Astrocyte of the cerebellum (primary cell): ENCODE results near the gene WDR5.
A peak's percentile ranks its signal among the peaks of the same experiment; 100 is the strongest.

ENCODE experiments used
- DNase-seq: peaks from one replicate; pipeline ENCODE4 v3.0.0-alpha.2; 2011; ENCODE audit warnings: low read depth
- H3K4me3 ChIP-seq: 2 replicates; pipeline ENCODE4 v1.5.1; 2011; ENCODE audit warnings: mild to moderate bottlenecking, low read depth, low read length, moderate library complexity
- CTCF ChIP-seq: IDR thresholded peaks from 2 replicates; pipeline ENCODE4 v1.5.1; 2012; ENCODE audit warnings: low read length, low read depth, moderate library complexity, mild to moderate bottlenecking; ENCODE audit errors: missing control alignments
- in situ Hi-C: cut with HindIII; loops from 2 replicates; pipeline ENCODE4 v1.10.0; 2017; ENCODE audit warnings: low sequenced_read_pairs

WDR5 gene

DNA sequence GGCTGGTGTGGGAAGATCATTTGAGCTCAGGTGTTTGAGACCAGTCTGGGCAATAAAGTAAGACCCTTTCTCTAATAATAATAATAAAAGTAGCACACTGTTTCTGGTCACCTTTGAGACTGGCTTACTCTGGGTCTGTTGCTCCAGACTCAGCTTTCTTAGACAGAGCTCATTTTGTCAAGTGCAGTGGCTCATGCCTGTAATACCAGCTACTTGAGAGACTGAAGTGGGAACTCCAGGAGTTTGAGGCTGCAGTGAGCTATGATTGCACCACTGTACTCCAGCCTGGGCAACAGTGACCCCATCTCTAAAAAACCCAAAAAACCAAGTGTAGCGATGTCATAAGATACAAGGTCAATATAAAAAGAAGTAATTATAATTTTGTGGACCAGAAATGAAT is 64.8 kb downstream of the WDR5 start:
- in situ Hi-C loops: no loop called here
- no peak overlapping the region for H3K4me3 ChIP-seq
- DNase-seq: no peak
- no peak for TF ChIP-seq CTCF

GRCh38 chr9:134203224-134203623 is 67.3 kb downstream of the WDR5 start:
- no peak for DNase-seq
- in situ Hi-C loops: no loop called here
- no peak for TF ChIP-seq CTCF
- no peak overlapping the region for H3K4me3 ChIP-seq

- no peak overlapping the region for H3K4me3 ChIP-seq
- no peak for DNase-seq
- TF ChIP-seq CTCF: no peak
- in situ Hi-C loops: no loop called here
These were observed 68.2 kb downstream of the WDR5 start for GRCh38 chr9:134204041-134204440.

DNA sequence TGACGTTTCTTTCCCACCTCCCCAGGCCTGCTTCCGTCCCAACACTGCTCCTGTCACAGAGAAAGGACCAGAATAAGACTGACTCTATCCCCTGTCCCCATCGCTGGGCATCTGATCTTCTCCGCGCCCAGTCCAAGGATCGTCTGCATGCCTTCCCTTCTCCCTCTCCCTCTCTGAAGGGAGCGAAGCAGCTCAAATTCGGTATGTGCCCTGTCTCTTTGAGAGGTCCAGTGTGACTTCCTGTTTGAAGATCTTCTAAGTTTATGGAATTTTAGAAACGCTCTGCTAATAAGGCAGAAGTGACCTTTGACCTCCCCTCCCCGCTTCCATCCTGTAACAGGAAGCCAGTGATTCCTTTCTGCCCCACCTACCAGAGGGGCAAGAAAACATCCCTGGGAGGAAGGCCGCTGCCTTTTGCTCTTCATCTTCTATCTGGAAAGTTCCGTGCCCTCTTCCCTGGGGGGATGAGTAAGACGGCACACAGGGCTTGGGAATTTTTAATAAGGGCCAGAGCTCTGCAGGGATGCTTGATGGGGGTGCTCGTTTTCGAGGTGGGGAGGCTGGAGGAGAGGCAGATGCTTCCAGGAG is 69.2 kb downstream of the WDR5 start:
- no peak for TF ChIP-seq CTCF
- in situ Hi-C loops: no loop called here
- DNase-seq: no peak
- no peak overlapping the region for H3K4me3 ChIP-seq

GRCh38 chr9:134205672-134206310 is 69.9 kb downstream of the WDR5 start:
- H3K4me3 ChIP-seq: no peak overlapping the region
- in situ Hi-C loops: no loop called here
- no peak for TF ChIP-seq CTCF
- peak; percentile 62 for DNase-seq

GRCh38 chr9:134206311-134207300 is 70.7 kb downstream of the WDR5 start:
- DNase-seq: no peak
- in situ Hi-C loops: no loop called here
- H3K4me3 ChIP-seq: no peak overlapping the region
- no peak for TF ChIP-seq CTCF
